ENCODE measurements around the gene DNAJC15. TPM values are rescaled to one million over a fixed set of nuclear protein-coding genes. Genes with fewer than 3 reads are reported as not detected.

The DNAJC15 gene
- total and polyA plus RNA-seq, 2 donors (not counting 3 experiments of a cell fraction or from before 2014, with no cell fraction given) = 21.8 to 40.8 TPM

GRCh38 chr13:43158516-43158915 lies 135.1 kb downstream of the DNAJC15 start:
- ChIA-PET POLR2A (no interaction called here), CTCF (interaction anchor here (0.6 kb wide), 1 partner anchor 60 kb away, joined by 3 read pairs; no protein-coding TSS in a partner anchor)
- no peak for TF ChIP-seq POLR2AphosphoS5 (IDR thresholded peaks at IDR 0.05; ENCODE audit: insufficient read depth, low read depth, low read length)
- TF ChIP-seq, protein P1, sequence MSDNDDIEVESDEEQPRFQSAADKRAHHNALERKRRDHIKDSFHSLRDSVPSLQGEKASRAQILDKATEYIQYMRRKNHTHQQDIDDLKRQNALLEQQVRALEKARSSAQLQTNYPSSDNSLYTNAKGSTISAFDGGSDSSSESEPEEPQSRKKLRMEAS (IDR thresholded peaks at IDR 0.05; ENCODE audit: insufficient read depth, insufficient read length) = no peak
- no peak for TF ChIP-seq GATA2 (IDR thresholded peaks at IDR 0.05; ENCODE audit: insufficient read depth, insufficient read length, low read depth, low read length)
- no peak for TF ChIP-seq EZH2 (IDR thresholded peaks at IDR 0.05; ENCODE audit: borderline replicate concordance, low read depth, low read length, severe bottlenecking)
- TF ChIP-seq, protein P2, sequence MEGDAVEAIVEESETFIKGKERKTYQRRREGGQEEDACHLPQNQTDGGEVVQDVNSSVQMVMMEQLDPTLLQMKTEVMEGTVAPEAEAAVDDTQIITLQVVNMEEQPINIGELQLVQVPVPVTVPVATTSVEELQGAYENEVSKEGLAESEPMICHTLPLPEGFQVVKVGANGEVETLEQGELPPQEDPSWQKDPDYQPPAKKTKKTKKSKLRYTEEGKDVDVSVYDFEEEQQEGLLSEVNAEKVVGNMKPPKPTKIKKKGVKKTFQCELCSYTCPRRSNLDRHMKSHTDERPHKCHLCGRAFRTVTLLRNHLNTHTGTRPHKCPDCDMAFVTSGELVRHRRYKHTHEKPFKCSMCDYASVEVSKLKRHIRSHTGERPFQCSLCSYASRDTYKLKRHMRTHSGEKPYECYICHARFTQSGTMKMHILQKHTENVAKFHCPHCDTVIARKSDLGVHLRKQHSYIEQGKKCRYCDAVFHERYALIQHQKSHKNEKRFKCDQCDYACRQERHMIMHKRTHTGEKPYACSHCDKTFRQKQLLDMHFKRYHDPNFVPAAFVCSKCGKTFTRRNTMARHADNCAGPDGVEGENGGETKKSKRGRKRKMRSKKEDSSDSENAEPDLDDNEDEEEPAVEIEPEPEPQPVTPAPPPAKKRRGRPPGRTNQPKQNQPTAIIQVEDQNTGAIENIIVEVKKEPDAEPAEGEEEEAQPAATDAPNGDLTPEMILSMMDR (IDR thresholded peaks at IDR 0.05; ENCODE audit: extremely low read depth in 1 of 2, insufficient read depth in 1 of 2, low read depth in 1 of 2, low read length in 2 of 2) = no peak
- TF ChIP-seq MYC (IDR thresholded peaks at IDR 0.05; ENCODE audit: low read depth, low read length) = no peak
- TF ChIP-seq JUN (IDR thresholded peaks at IDR 0.05; ENCODE audit: borderline replicate concordance, insufficient read depth, insufficient read length, low read depth) = no peak
- no peak for TF ChIP-seq FOS (IDR thresholded peaks at IDR 0.05; ENCODE audit: borderline replicate concordance, insufficient read depth, low read length)
- TF ChIP-seq POLR2A (IDR thresholded peaks at IDR 0.05; ENCODE audit: low read depth, low read length) = no peak
- Histone ChIP-seq H3K27ac (ENCODE audit: insufficient read depth, low read depth, low read length) (no peak overlapping the region), H3K79me2 (ENCODE audit: control insufficient read depth, insufficient read depth, low read length) (no peaks in the 10 kb centered on the region), H3K4me3 (replicated peaks in 1 of 3; ENCODE audit: insufficient read depth in 1 of 3, low read depth in 1 of 3, low read length in 3 of 3) (no peak overlapping the region), H2AFZ (ENCODE audit: low read depth, low read length) (no peak overlapping the region), H3K9ac (replicated peaks; ENCODE audit: extremely low read depth, insufficient read depth, low read length) (no peak overlapping the region), H4K20me1 (replicated peaks; ENCODE audit: control insufficient read depth, extremely low read depth, insufficient read depth, low read length) (no peaks in the 10 kb centered on the region), H3K9me1 (replicated peaks; ENCODE audit: control insufficient read depth, extremely low read depth, insufficient read depth, low read length) (no peaks in the 10 kb centered on the region), H3K36me3 (ENCODE audit: control insufficient read depth in 2 of 2, extremely low read depth in 1 of 2, insufficient read depth in 2 of 2, low read length in 2 of 2) (no peaks in the 10 kb centered on the region), H3K4me1 (ENCODE audit: control insufficient read depth, extremely low read depth, insufficient read depth, low read length) (no peaks in the 10 kb centered on the region), H3K27me3 (ENCODE audit: control insufficient read depth in 2 of 2, insufficient read depth in 2 of 2, low read length in 2 of 2) (no peaks in the 10 kb centered on the region), H3K9me3 (replicated peaks; ENCODE audit: control insufficient read depth, insufficient read depth, low read length) (no peaks in the 10 kb centered on the region), H3K4me2 (ENCODE audit: insufficient read depth, low read length) (no peak overlapping the region)
- DNase-seq (ENCODE audit: low read depth, low spot score) (no peak), FAIRE-seq (no peak)
- dilution Hi-C loops (cut with MboI; ENCODE audit: extremely low pct_ligation_motif_present, low sequenced_read_pairs) (no loop called here), intact Hi-C loops (cut with micrococcal nuclease) (no loop called here)
- BruUV-seq (replicated peaks) = no TSS peak
